ENCODE measurements around the gene TSPAN15.
"Not testable (repeated sequence)": the region's sequence is repeated elsewhere in the genome, so short reads cannot be mapped to it uniquely, and the experiment has no call there.

Gene TSPAN15

DNA sequence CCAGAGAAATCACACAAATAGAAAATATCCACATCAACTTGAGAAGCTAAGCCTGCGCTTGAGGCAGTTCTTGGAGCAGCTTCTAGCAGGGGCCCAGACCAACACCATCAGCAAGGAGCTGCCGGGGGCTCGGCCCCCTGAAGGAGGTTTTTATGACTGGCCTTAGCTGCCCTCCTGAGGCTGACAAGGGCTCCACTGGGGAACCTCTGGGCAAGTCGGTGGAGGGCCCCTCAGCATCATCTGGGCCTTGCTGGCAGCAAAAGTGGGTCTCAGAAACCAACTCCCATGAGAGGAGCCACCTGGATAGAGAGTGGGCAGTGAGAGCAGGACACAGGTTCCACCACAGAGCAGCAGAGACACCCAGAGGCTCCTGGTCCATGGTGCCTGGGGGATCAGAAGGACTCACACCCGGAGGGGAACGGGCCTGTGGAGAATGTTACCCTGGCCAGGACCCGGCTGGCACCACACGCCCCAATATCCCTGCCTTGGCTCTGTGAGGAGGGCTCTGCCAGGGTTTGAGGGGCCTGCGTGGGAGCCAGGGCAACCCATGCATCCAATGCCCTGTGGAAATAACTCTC is 66.1 kb downstream of the TSPAN15 start:
- DNase-seq (ENCODE audit: extremely low read depth, low read depth) = no peak
- H3K4me3 ChIP-seq (replicated peaks; ENCODE audit: low read depth, low read length) = no peak overlapping the region
- TF ChIP-seq, protein P1, sequence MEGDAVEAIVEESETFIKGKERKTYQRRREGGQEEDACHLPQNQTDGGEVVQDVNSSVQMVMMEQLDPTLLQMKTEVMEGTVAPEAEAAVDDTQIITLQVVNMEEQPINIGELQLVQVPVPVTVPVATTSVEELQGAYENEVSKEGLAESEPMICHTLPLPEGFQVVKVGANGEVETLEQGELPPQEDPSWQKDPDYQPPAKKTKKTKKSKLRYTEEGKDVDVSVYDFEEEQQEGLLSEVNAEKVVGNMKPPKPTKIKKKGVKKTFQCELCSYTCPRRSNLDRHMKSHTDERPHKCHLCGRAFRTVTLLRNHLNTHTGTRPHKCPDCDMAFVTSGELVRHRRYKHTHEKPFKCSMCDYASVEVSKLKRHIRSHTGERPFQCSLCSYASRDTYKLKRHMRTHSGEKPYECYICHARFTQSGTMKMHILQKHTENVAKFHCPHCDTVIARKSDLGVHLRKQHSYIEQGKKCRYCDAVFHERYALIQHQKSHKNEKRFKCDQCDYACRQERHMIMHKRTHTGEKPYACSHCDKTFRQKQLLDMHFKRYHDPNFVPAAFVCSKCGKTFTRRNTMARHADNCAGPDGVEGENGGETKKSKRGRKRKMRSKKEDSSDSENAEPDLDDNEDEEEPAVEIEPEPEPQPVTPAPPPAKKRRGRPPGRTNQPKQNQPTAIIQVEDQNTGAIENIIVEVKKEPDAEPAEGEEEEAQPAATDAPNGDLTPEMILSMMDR (IDR thresholded peaks at IDR 0.05; ENCODE audit: low read depth, low read length, missing control alignments) = no peak

DNA sequence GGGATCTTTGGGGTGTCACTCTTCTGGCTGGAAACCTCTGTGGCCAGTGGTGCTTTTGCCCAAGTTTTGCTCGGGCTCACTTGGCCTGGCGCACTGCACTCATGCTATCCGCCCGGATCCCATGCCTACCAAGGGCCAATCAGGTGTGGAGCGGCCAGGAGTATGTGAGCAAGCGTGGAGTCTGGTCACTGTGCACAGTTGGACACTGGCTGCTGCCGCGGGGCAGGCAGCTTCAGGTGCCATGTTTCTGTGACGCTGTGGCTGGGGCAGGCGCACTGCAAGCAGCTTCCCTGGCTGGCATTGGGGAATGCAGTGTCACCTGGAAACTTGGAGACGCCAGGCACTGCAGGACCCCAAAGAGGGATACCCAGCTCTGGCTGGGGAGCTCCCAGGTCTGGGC is 76.7 kb downstream of the TSPAN15 start:
- TF ChIP-seq, protein P1 (IDR thresholded peaks at IDR 0.05; ENCODE audit: low read depth, low read length, missing control alignments) = no peak
- H3K4me3 ChIP-seq (replicated peaks; ENCODE audit: low read depth, low read length) = no peak overlapping the region

DNA sequence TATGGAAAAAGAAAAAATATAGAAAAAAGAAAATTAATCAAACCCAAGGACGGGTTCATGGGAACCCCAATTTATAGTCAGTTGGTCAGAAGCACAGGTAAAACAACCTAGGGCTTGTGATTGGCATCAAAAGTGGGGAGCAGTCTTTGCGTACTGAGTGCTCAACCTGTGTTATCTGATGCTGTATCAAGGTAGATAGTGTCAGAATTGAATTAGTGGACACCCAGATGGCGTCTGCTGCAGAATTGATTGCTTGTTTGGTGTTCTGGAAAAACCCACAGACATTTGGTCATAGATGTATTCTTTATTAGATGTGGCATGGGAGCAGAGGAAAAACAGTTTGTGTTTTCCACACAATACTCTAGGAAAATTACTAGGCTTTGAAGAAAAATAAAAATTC is 82.4 kb downstream of the TSPAN15 start:
- no peak overlapping the region for H3K4me3 ChIP-seq (replicated peaks; ENCODE audit: low read depth, low read length)
- no peak for DNase-seq (ENCODE audit: extremely low read depth, low read depth)
- TF ChIP-seq, protein P1 (IDR thresholded peaks at IDR 0.05; ENCODE audit: low read depth, low read length, missing control alignments) = no peak

More for the DNA sequence above, 76.7 kb downstream of the TSPAN15 start:
- no peak for DNase-seq (ENCODE audit: extremely low read depth, low read depth)

DNA sequence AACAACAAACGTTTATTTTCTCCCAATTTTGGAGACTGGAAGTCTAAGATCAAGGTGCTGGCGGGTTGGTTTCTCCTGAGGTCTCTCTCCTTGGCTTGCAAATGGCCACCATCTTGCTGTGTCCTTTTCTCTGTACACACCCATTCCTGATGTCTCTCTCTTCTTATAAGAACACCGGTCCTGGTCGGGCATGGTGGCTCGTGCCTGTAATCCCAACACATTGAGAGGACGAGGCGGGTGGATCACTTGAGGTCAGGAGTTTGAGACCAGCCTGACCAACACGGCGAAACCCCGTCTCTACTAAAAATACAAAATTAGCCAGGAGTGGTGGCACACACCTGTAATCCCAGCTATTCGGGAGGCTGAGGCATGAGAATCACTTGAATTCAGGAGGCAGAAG is 85.3 kb downstream of the TSPAN15 start:
- not testable (repeated sequence) for H3K4me3 ChIP-seq (replicated peaks; ENCODE audit: low read depth, low read length); DNase-seq (ENCODE audit: extremely low read depth, low read depth)

DNA sequence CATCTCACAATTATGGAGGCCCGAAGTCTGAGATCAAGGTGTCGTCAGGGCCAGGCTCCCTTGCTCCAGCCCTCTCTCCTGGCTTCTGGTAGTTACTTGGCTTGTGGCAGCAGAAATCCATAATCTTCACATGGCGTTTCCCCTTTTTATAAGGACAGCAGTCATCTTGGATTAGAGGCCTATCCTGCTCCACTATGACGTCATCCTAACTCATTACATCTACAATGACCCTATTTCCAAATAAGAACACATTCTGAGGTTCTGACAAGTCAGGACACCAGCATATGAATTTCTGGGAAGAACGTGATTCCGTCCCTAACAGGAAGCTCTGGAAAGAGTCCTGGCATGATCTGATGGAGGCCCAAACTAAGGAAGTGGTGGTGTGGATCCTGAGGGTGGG is 86.2 kb downstream of the TSPAN15 start:
- no peak overlapping the region for H3K4me3 ChIP-seq (replicated peaks; ENCODE audit: low read depth, low read length)
- DNase-seq (ENCODE audit: extremely low read depth, low read depth) = no peak
- TF ChIP-seq, protein P1 (IDR thresholded peaks at IDR 0.05; ENCODE audit: low read depth, low read length, missing control alignments) = no peak

DNA sequence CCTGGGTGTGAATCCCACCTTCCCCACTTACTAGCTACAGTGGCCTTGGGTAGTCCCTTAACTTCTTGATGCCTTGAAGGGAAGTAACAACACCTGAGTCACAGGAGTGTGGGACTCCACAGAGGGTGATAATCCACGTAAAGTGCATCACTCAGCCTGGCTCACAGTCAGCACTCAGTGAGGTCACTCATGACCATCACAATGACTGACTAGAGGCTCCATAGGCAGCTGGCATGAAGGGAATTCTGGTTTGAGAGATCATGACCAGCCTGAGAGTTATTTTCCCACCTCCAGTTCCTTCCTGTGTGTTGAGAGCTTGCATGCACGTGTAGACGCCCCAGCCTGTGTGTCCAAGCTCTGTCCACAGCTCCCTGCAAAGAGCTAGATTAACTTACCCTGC is 87.2 kb downstream of the TSPAN15 start:
- DNase-seq (ENCODE audit: extremely low read depth, low read depth) = no peak
- TF ChIP-seq, protein P1 (IDR thresholded peaks at IDR 0.05; ENCODE audit: low read depth, low read length, missing control alignments) = no peak
- H3K4me3 ChIP-seq (replicated peaks; ENCODE audit: low read depth, low read length) = no peak overlapping the region

DNA sequence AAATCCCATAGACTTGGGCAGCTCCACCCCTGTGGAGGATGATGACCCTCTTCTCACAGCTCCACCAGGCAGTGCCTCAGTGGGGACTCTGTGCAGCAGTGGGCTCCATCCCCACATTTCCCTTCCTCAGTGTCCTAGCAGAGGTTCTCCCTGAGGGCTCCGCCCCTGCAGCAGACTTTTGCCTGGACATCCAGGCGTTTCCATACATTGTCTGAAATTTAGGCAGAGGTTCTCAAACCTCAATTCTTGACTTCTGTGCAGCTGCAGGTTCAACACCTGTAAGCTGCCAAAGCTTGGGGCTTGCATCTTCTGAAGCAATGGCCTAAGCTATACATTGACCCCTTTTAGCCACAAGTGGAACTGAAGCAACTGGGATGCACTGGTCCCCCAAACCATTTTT is 90.2 kb downstream of the TSPAN15 start:
- DNase-seq (ENCODE audit: extremely low read depth, low read depth) = no peak
- TF ChIP-seq, protein P1 (IDR thresholded peaks at IDR 0.05; ENCODE audit: low read depth, low read length, missing control alignments) = no peak
- H3K4me3 ChIP-seq (replicated peaks; ENCODE audit: low read depth, low read length) = no peak overlapping the region
